Measurements from ENCODE around the gene MXRA8. TPM values are rescaled to one million over a fixed set of nuclear protein-coding genes. Genes with fewer than 3 reads are reported as not detected.
"Not testable (repeated sequence)": the region's sequence is repeated elsewhere in the genome, so short reads cannot be mapped to it uniquely, and the experiment has no call there.

The MXRA8 gene
- total RNA-seq, 1 donor from 2014 or later = 136 TPM

DNA sequence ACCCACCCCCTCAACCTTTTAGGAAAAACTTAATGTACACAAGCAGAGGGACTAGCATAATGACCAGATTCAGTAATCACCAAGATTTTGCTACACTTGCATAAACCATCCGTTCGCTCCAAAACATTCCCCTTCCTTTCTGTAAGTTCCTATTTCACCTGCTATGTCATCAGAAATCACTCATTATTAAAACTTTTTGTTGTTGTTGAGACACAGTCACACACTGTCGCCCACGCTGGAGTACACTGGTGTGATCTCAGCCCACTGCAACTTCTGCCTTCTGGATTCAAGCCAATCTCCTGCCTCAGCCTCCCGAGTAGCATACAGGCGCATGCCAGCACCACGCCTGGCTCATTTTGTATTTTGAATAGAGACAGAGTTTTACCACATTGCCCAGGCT, 45.3 kb upstream of the MXRA8 start:
- Histone ChIP-seq H3K36me3 (peaks cover 0 to 40% of the 10 kb centered on the region in 2 donors), H3K27me3 (no peaks in the 10 kb centered on the region), H3K27ac (no peak overlapping the region), H3K4me3 (no peak overlapping the region), H3K4me1 (peaks cover 50% of the 10 kb centered on the region), H3K9me3 (no peaks in the 10 kb centered on the region)
- TF ChIP-seq, protein P1, sequence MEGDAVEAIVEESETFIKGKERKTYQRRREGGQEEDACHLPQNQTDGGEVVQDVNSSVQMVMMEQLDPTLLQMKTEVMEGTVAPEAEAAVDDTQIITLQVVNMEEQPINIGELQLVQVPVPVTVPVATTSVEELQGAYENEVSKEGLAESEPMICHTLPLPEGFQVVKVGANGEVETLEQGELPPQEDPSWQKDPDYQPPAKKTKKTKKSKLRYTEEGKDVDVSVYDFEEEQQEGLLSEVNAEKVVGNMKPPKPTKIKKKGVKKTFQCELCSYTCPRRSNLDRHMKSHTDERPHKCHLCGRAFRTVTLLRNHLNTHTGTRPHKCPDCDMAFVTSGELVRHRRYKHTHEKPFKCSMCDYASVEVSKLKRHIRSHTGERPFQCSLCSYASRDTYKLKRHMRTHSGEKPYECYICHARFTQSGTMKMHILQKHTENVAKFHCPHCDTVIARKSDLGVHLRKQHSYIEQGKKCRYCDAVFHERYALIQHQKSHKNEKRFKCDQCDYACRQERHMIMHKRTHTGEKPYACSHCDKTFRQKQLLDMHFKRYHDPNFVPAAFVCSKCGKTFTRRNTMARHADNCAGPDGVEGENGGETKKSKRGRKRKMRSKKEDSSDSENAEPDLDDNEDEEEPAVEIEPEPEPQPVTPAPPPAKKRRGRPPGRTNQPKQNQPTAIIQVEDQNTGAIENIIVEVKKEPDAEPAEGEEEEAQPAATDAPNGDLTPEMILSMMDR (IDR thresholded peaks at IDR 0.05) = no peak
- TF ChIP-seq POLR2AphosphoS5 (IDR thresholded peaks at IDR 0.05; ENCODE audit: insufficient read depth in 1 of 2, low read depth in 1 of 2) = no peak
- TF ChIP-seq POLR2A (IDR thresholded peaks at IDR 0.05) = no peak
- intact Hi-C loops (cut with DNase I) = no loop called here
- no peak for DNase-seq (ENCODE audit: extremely low spot score in 2 of 2)

- DNase-seq (ENCODE audit: extremely low spot score in 2 of 2); H3K9me3 ChIP-seq; H3K27me3 ChIP-seq; H3K27ac ChIP-seq; H3K4me3 ChIP-seq; intact Hi-C loops (cut with DNase I): not testable (repeated sequence)
- Histone ChIP-seq H3K36me3 (peaks cover 0 to 40% of the 10 kb centered on the region in 2 donors), H3K4me1 (peaks cover 49% of the 10 kb centered on the region)
These were observed 44.6 kb upstream of the MXRA8 start for GRCh38 chr1:1402901-1403392.

- Histone ChIP-seq H3K9me3 (no peaks in the 10 kb centered on the region), H3K27me3 (no peaks in the 10 kb centered on the region), H3K36me3 (peaks cover 0 to 43% of the 10 kb centered on the region in 2 donors), H3K27ac (no peak overlapping the region), H3K4me1 (peaks cover 51% of the 10 kb centered on the region), H3K4me3 (no peak overlapping the region)
- TF ChIP-seq, protein P1 (IDR thresholded peaks at IDR 0.05) = no peak
- no peak for TF ChIP-seq POLR2A (IDR thresholded peaks at IDR 0.05)
- TF ChIP-seq POLR2AphosphoS5 (IDR thresholded peaks at IDR 0.05; ENCODE audit: insufficient read depth in 1 of 2, low read depth in 1 of 2) = no peak
- no peak for DNase-seq (ENCODE audit: extremely low spot score in 2 of 2)
- intact Hi-C loops (cut with DNase I) = no loop called here
These were observed 43.9 kb upstream of the MXRA8 start for GRCh38 chr1:1402072-1402900.

DNA sequence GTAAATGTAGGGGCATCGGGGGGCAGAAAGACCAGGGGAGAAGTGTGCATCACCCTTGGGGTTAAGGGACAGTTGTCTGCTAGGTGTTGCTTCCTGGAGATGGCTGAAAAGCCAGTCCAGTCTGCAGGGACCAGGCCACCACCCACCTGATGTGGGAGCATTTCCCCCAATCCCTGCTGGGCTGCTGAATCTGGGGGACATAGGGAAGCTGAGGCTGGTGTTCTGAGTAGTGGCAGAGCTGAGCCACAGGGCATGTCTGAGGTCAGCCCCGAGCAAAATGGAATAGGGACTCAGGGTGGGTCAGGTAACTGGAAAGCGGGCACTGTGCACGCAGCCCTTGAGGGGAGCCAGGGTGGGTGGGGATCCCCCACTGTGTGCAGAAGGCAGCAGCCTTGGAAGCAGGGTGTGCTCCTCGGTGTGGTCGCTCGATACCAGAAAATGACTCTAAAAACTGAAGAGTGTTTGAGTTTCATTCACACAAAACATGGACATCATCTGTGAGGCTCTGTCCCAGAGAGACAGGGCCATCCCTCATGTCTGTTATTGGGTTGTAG, 43.2 kb upstream of the MXRA8 start:
- Histone ChIP-seq H3K4me3 (no peak overlapping the region), H3K4me1 (peaks cover 55% of the 10 kb centered on the region), H3K27me3 (no peaks in the 10 kb centered on the region), H3K27ac (no peak overlapping the region), H3K36me3 (peaks cover 0 to 50% of the 10 kb centered on the region in 2 donors), H3K9me3 (no peaks in the 10 kb centered on the region)
- DNase-seq (ENCODE audit: extremely low spot score in 2 of 2) = no peak
- TF ChIP-seq, protein P1 (IDR thresholded peaks at IDR 0.05) = no peak
- TF ChIP-seq POLR2A (IDR thresholded peaks at IDR 0.05) (no peak), POLR2AphosphoS5 (IDR thresholded peaks at IDR 0.05; ENCODE audit: insufficient read depth in 1 of 2, low read depth in 1 of 2) (no peak)
- intact Hi-C loops (cut with DNase I) = no loop called here

- H3K36me3 ChIP-seq = peaks cover 0 to 55% of the 10 kb centered on the region in 2 donors
- TF ChIP-seq, protein P1 (IDR thresholded peaks at IDR 0.05) = no peak
- H3K4me1 ChIP-seq = peaks cover 47% of the 10 kb centered on the region
- H3K4me3 ChIP-seq = peak overlapping the region; percentile 73 to 77
- DNase-seq (ENCODE audit: extremely low spot score in 2 of 2) = no peak
- no peak overlapping the region for H3K27ac ChIP-seq
- intact Hi-C loops (cut with DNase I) = no loop called here
- no peaks in the 10 kb centered on the region for H3K9me3 ChIP-seq
- H3K27me3 ChIP-seq = no peaks in the 10 kb centered on the region
These were observed 42.5 kb upstream of the MXRA8 start for GRCh38 chr1:1400576-1401456.

Measured in vagina (tissue), 2 donors.